ENCODE results near the gene CERS2. TPM values are rescaled to one million over a fixed set of nuclear protein-coding genes. Genes with fewer than 3 reads are reported as not detected.

CERS2 gene
- total RNA-seq, 2 experiments from 2014 or later, result 64.7 to 92.8 TPM

DNA sequence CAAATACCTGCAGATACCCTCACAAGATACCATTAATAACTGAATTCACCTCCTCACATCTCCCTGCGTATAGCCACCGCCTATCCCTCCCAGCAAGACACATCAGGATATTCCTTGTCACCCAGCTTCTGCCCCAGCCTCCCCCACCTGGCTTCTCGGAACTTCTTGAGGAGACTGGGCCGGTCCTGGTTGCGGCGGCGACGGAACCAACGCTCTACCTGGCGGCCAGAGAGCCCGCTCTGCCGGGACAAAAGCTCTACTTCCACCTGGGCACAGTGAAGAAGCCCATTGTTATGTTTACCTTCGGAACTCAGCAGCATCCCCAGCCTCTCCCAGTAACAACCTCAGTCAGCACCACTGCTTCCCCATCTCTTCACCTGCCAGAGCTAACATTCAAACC lies 6.7 kb downstream of the CERS2 start:
- Histone ChIP-seq H4K20me1 (ENCODE audit: insufficient read depth, low read length) (no peaks in the 10 kb centered on the region), H2AFZ (ENCODE audit: low read length) (no peak overlapping the region), H3K79me2 (ENCODE audit: insufficient read depth, low read depth, low read length) (peaks cover 29% of the 10 kb centered on the region; the same call in 1 of the 2 replicates), H3K4me1 (ENCODE audit: insufficient read depth, low read length, poor library complexity, severe bottlenecking) (peaks cover 14% of the 10 kb centered on the region), H3K4me3 (ENCODE audit: low read depth, low read length, poor library complexity, severe bottlenecking) (no peak overlapping the region), H3K36me3 (ENCODE audit: insufficient read depth, low read length) (peaks cover 62% of the 10 kb centered on the region), H3K9me3 (ENCODE audit: low read length) (no peaks in the 10 kb centered on the region), H3K27ac (ENCODE audit: low read depth, low read length, poor library complexity, severe bottlenecking) (no peak overlapping the region), H3K9me2 (ENCODE audit: insufficient read depth, low read length) (no peaks in the 10 kb centered on the region), H3K4me2 (ENCODE audit: low read length) (no peak overlapping the region)
- CTCF ChIA-PET (ENCODE audit: unreplicated experiment), result no interaction called here
- DNase-seq (ENCODE audit: low spot score), result no peak
- POLR2A ChIA-PET, result no interaction called here
- intact Hi-C loops (cut with micrococcal nuclease; ENCODE audit: unreplicated experiment), result no loop called here
- TF ChIP-seq, protein P1, sequence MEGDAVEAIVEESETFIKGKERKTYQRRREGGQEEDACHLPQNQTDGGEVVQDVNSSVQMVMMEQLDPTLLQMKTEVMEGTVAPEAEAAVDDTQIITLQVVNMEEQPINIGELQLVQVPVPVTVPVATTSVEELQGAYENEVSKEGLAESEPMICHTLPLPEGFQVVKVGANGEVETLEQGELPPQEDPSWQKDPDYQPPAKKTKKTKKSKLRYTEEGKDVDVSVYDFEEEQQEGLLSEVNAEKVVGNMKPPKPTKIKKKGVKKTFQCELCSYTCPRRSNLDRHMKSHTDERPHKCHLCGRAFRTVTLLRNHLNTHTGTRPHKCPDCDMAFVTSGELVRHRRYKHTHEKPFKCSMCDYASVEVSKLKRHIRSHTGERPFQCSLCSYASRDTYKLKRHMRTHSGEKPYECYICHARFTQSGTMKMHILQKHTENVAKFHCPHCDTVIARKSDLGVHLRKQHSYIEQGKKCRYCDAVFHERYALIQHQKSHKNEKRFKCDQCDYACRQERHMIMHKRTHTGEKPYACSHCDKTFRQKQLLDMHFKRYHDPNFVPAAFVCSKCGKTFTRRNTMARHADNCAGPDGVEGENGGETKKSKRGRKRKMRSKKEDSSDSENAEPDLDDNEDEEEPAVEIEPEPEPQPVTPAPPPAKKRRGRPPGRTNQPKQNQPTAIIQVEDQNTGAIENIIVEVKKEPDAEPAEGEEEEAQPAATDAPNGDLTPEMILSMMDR (conservative IDR thresholded peaks at IDR 0.05; ENCODE audit: low read length), result no peak
- TF ChIP-seq EZH2phosphoT487 (IDR thresholded peaks at IDR 0.05; ENCODE audit: borderline replicate concordance, low read depth, low read length), result no peak
- BruUV-seq (replicated peaks), result no TSS peak

- Histone ChIP-seq H3K4me3 (ENCODE audit: low read depth, low read length, poor library complexity, severe bottlenecking) (no peak overlapping the region), H2AFZ (ENCODE audit: low read length) (no peak overlapping the region), H3K9me2 (ENCODE audit: insufficient read depth, low read length) (no peaks in the 10 kb centered on the region), H4K20me1 (ENCODE audit: insufficient read depth, low read length) (no peaks in the 10 kb centered on the region), H3K4me1 (ENCODE audit: insufficient read depth, low read length, poor library complexity, severe bottlenecking) (no peaks in the 10 kb centered on the region), H3K79me2 (ENCODE audit: insufficient read depth, low read depth, low read length) (peaks cover 9% of the 10 kb centered on the region; the same call in 1 of the 2 replicates), H3K4me2 (ENCODE audit: low read length) (no peak overlapping the region), H3K27ac (ENCODE audit: low read depth, low read length, poor library complexity, severe bottlenecking) (no peak overlapping the region), H3K36me3 (ENCODE audit: insufficient read depth, low read length) (peaks cover 78% of the 10 kb centered on the region), H3K9me3 (ENCODE audit: low read length) (no peaks in the 10 kb centered on the region)
- intact Hi-C loops (cut with micrococcal nuclease; ENCODE audit: unreplicated experiment), result no loop called here
- ChIA-PET POLR2A (interaction anchor here (0.6 kb wide), 3 partner anchors 30 to 135 kb away, joined by 3 to 4 read pairs (median 4); no protein-coding TSS in a partner anchor), CTCF (ENCODE audit: unreplicated experiment) (no interaction called here)
- no peak for DNase-seq (ENCODE audit: low spot score)
- TF ChIP-seq EZH2phosphoT487 (IDR thresholded peaks at IDR 0.05; ENCODE audit: borderline replicate concordance, low read depth, low read length), result no peak
- TF ChIP-seq, protein P1 (conservative IDR thresholded peaks at IDR 0.05; ENCODE audit: low read length), result no peak
- BruUV-seq (replicated peaks), result no TSS peak
Measured at GRCh38 chr1:150966011-150966410, 8.6 kb downstream of the CERS2 start.

GRCh38 chr1:150965605-150966004 lies 9.0 kb downstream of the CERS2 start:
- POLR2A ChIA-PET, result interaction anchor here (0.6 kb wide), 2 partner anchors 77 to 134 kb away, joined by 3 to 4 read pairs; no protein-coding TSS in a partner anchor
- Histone ChIP-seq H3K4me3 (ENCODE audit: low read depth, low read length, poor library complexity, severe bottlenecking) (no peak overlapping the region), H3K4me1 (ENCODE audit: insufficient read depth, low read length, poor library complexity, severe bottlenecking) (no peaks in the 10 kb centered on the region), H3K4me2 (ENCODE audit: low read length) (no peak overlapping the region), H3K27ac (ENCODE audit: low read depth, low read length, poor library complexity, severe bottlenecking) (no peak overlapping the region), H3K9me3 (ENCODE audit: low read length) (no peaks in the 10 kb centered on the region), H2AFZ (ENCODE audit: low read length) (no peak overlapping the region), H3K79me2 (ENCODE audit: insufficient read depth, low read depth, low read length) (peaks cover 5% of the 10 kb centered on the region; the same call in 1 of the 2 replicates), H3K36me3 (ENCODE audit: insufficient read depth, low read length) (peaks cover 82% of the 10 kb centered on the region), H4K20me1 (ENCODE audit: insufficient read depth, low read length) (no peaks in the 10 kb centered on the region), H3K9me2 (ENCODE audit: insufficient read depth, low read length) (no peaks in the 10 kb centered on the region)
- CTCF ChIA-PET (ENCODE audit: unreplicated experiment), result no interaction called here
- DNase-seq (ENCODE audit: low spot score), result no peak
- BruUV-seq (replicated peaks), result no TSS peak
- TF ChIP-seq EZH2phosphoT487 (IDR thresholded peaks at IDR 0.05; ENCODE audit: borderline replicate concordance, low read depth, low read length), result no peak
- TF ChIP-seq, protein P1 (conservative IDR thresholded peaks at IDR 0.05; ENCODE audit: low read length), result no peak
- intact Hi-C loops (cut with micrococcal nuclease; ENCODE audit: unreplicated experiment), result no loop called here
